ENCODE data around the gene CAPN14.

The CAPN14 gene, protein sequence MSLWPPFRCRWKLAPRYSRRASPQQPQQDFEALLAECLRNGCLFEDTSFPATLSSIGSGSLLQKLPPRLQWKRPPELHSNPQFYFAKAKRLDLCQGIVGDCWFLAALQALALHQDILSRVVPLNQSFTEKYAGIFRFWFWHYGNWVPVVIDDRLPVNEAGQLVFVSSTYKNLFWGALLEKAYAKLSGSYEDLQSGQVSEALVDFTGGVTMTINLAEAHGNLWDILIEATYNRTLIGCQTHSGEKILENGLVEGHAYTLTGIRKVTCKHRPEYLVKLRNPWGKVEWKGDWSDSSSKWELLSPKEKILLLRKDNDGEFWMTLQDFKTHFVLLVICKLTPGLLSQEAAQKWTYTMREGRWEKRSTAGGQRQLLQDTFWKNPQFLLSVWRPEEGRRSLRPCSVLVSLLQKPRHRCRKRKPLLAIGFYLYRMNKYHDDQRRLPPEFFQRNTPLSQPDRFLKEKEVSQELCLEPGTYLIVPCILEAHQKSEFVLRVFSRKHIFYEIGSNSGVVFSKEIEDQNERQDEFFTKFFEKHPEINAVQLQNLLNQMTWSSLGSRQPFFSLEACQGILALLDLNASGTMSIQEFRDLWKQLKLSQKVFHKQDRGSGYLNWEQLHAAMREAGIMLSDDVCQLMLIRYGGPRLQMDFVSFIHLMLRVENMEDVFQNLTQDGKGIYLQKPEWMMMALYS

DNA sequence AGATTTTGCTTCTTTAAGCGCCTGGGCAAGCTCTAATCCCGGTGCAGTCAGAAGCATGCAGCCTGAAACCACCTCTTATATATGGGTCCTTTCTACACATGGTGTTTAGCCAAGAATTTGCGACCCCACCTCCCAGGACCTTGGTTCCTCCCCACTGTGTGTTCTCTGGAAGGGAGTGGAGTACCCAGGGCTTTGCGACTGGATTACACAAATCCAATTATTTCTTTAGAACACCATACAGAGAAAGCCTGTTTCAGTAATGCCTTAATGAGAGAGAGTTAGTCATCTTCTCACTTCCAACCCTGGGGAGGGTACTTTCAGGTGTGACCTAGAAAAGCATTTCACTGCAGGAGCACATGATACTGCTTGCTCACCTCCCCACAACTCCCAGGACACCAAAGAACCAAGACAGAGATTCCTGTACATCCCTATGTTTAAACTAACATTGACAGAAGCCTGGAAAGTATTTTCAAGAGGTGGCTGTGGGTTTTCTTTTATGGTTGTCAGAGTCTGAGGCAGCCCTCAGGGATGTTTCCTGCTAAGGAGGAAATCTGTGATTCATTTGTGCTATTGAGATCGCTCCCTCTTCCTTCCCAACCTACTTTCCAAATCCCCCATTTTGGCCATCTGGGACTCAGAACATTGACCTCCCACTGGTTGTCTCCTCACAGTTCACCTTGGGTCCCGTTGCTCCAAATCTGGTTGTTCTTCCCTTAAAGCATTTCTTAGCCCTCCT is at the start of gene CAPN14:
Gene CAPN14 (minus strand): TSS at position 51 of the 736 bp plus-strand sequence. CDS start 12,068 bp downstream, outside the sequence.
- H3K36me3 ChIP-seq (ENCODE audit: control insufficient read depth in 1 of 2, insufficient read depth in 2 of 2, low read length in 2 of 2), result no peaks in the 10 kb centered on the region
- no peaks in the 10 kb centered on the region for H3K9me3 ChIP-seq (ENCODE audit: control insufficient read depth in 1 of 2, low read length in 2 of 2)
- no peaks in the 10 kb centered on the region for H3K27me3 ChIP-seq (ENCODE audit: low read depth, low read length)
- no peak within 1 kb of the TSS for H3K4me3 ChIP-seq (ENCODE audit: low read depth in 1 of 2, low read length in 2 of 2)
- no peak within 1 kb of the TSS for H3K27ac ChIP-seq (ENCODE audit: low read length)
- H3K4me1 ChIP-seq (ENCODE audit: control insufficient read depth in 1 of 2, insufficient read depth in 2 of 2, low read length in 2 of 2), result no peaks in the 10 kb centered on the region

DNA sequence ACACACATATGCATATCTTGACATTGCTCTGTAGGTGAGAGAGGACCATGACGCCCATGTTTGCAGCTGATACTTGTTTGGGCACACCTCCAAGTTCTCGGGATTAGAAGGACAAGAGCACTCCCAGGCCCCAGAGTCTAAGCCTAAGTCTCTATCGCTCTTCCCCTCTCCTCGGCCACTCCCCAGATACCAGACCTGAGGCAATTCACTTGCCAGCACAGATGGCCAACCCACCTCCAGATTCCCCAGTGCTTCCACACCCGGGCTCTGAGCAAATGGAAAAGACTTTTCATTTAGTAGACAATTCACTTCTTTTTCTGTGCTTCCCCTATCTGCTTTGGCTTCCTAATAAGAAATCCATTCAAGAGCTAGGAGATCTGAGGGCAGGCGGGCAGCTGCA is 49.5 kb upstream of the CAPN14 start:
- H3K27ac ChIP-seq (ENCODE audit: low read length), result no peak overlapping the region
- no peaks in the 10 kb centered on the region for H3K27me3 ChIP-seq (ENCODE audit: low read depth, low read length)
- H3K9me3 ChIP-seq (ENCODE audit: control insufficient read depth in 1 of 2, low read length in 2 of 2), result no peaks in the 10 kb centered on the region
- H3K36me3 ChIP-seq (ENCODE audit: control insufficient read depth in 1 of 2, insufficient read depth in 2 of 2, low read length in 2 of 2), result peaks cover 0 to 21% of the 10 kb centered on the region in 2 donors
- no peaks in the 10 kb centered on the region for H3K4me1 ChIP-seq (ENCODE audit: control insufficient read depth in 1 of 2, insufficient read depth in 2 of 2, low read length in 2 of 2)
- H3K4me3 ChIP-seq (ENCODE audit: low read depth in 1 of 2, low read length in 2 of 2), result no peak overlapping the region

DNA sequence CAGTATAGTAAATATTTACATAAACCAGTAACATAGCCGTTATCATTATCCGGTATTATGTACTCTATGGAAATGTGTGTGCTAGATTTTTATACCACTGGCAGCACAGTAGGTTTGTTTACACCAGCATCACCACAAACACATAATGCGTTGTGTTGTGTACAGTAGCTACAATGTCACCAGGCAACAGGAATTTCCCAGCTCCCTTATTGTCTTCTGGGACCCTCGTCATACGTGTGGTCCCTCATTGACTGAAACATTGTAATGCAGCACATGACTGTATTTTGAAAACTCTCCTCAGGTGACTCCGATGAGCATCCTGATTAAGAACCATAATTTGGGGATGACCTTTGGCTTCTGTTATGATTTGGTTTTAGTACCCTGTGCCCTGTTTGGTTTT is 47.9 kb upstream of the CAPN14 start:
- H3K36me3 ChIP-seq (ENCODE audit: control insufficient read depth in 1 of 2, insufficient read depth in 2 of 2, low read length in 2 of 2), result peaks cover 0 to 24% of the 10 kb centered on the region in 2 donors
- H3K27me3 ChIP-seq (ENCODE audit: low read depth, low read length), result no peaks in the 10 kb centered on the region

DNA sequence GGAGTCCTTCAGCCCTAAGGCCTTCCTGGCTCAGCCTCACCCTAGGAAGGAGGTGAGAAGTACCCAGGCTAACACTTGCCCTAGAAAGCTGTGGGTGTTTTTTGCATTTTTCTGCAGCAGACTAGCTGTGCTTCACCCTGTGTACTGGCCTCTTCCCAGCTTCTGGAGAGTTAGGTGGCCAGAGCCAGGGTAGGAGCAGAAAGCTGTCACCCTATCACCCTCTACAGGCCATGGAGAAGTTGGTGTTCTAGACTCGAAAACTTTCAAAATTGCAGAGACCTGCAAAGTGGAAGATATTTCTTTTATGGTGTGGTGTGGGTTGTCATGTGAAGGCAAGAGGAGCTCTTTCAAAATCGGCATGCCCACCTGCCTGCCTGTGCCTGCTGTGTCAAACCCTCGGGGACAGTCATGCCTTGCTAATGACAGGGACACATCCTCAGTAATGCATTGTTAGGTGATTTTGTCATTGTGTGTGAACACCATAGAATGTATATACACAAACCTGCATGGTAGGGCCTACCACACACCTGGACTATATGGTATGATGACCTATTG is 46.4 kb upstream of the CAPN14 start:
- H3K36me3 ChIP-seq (ENCODE audit: control insufficient read depth in 1 of 2, insufficient read depth in 2 of 2, low read length in 2 of 2), result peaks cover 0 to 24% of the 10 kb centered on the region in 2 donors
- H3K27me3 ChIP-seq (ENCODE audit: low read depth, low read length), result no peaks in the 10 kb centered on the region
- no peaks in the 10 kb centered on the region for H3K9me3 ChIP-seq (ENCODE audit: control insufficient read depth in 1 of 2, low read length in 2 of 2)
- no peaks in the 10 kb centered on the region for H3K4me1 ChIP-seq (ENCODE audit: control insufficient read depth in 1 of 2, insufficient read depth in 2 of 2, low read length in 2 of 2)
- H3K27ac ChIP-seq (ENCODE audit: low read length), result no peak overlapping the region
- no peak overlapping the region for H3K4me3 ChIP-seq (ENCODE audit: low read depth in 1 of 2, low read length in 2 of 2)

More for the DNA sequence above, 47.9 kb upstream of the CAPN14 start:
- no peaks in the 10 kb centered on the region for H3K4me1 ChIP-seq (ENCODE audit: control insufficient read depth in 1 of 2, insufficient read depth in 2 of 2, low read length in 2 of 2)
- no peaks in the 10 kb centered on the region for H3K9me3 ChIP-seq (ENCODE audit: control insufficient read depth in 1 of 2, low read length in 2 of 2)
- H3K27ac ChIP-seq (ENCODE audit: low read length), result no peak overlapping the region
- H3K4me3 ChIP-seq (ENCODE audit: low read depth in 1 of 2, low read length in 2 of 2), result no peak overlapping the region

DNA sequence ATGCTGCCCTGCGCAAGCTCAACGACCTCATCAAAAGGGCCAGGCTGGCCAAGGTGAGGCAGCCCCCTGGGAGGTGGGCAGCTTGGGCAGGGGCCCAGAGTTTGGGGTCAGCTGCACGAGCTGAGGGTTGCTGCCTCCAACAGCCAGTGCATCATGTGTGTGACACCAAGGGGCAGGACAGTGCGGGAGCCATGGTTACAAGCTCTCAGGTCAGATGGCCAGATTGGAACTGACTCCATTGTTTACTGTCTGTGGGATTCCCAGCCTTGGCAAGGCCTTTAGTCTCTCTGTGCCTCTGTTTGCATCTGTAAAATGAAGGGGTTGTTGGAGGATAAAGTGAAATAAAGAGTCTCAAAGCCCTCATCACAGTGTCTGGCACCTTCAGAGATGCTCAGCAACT is 43.6 kb upstream of the CAPN14 start:
- Histone ChIP-seq H3K9me3 (ENCODE audit: control insufficient read depth in 1 of 2, low read length in 2 of 2) (no peaks in the 10 kb centered on the region), H3K4me1 (ENCODE audit: control insufficient read depth in 1 of 2, insufficient read depth in 2 of 2, low read length in 2 of 2) (no peaks in the 10 kb centered on the region), H3K36me3 (ENCODE audit: control insufficient read depth in 1 of 2, insufficient read depth in 2 of 2, low read length in 2 of 2) (peaks cover 0 to 15% of the 10 kb centered on the region in 2 donors), H3K27me3 (ENCODE audit: low read depth, low read length) (no peaks in the 10 kb centered on the region), H3K4me3 (ENCODE audit: low read depth in 1 of 2, low read length in 2 of 2) (no peak overlapping the region), H3K27ac (ENCODE audit: low read length) (no peak overlapping the region)

DNA sequence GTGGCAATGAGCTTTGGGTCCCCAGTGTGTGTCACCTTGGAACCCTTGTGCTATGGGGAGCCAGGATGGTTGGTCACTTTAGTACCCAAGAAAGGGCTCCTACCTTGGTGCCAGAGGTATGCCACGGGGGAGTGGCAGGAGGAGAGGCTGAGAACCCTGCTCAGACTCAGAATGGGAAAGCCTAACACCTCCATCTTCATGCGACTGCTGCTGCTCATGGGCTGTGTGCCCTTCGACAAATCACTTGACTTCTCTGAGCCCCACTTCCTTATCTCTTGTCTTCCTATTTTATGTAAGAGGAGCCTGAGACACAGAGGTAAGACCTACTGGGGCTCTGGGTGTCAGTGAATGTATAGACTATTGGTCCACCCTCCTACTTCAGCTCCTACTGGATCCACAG is 41.8 kb upstream of the CAPN14 start:
- Histone ChIP-seq H3K9me3 (ENCODE audit: control insufficient read depth in 1 of 2, low read length in 2 of 2) (no peaks in the 10 kb centered on the region), H3K4me3 (ENCODE audit: low read depth in 1 of 2, low read length in 2 of 2) (no peak overlapping the region), H3K36me3 (ENCODE audit: control insufficient read depth in 1 of 2, insufficient read depth in 2 of 2, low read length in 2 of 2) (peaks cover 0 to 13% of the 10 kb centered on the region in 2 donors), H3K27me3 (ENCODE audit: low read depth, low read length) (no peaks in the 10 kb centered on the region), H3K4me1 (ENCODE audit: control insufficient read depth in 1 of 2, insufficient read depth in 2 of 2, low read length in 2 of 2) (no peaks in the 10 kb centered on the region), H3K27ac (ENCODE audit: low read length) (no peak overlapping the region)

DNA sequence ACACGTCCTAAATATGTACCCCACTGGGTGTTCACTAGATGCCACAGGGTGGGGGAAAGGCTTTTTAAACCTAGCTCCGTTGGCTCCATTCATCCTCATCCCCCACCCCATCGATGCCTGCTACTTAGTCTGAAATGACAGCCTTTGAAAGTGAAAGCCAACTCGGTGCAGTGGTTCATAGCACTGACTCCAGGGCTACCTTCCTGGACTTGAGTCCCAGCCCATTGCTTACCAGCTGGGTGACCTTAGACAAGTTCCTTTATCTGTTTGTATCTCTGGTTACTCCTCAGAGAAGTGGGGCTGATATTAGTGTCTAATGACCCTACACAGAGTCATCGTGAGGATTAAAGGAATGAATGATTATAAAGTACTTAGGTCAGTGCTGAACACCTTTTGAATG is 41.0 kb upstream of the CAPN14 start:
- no peak overlapping the region for H3K27ac ChIP-seq (ENCODE audit: low read length)
- no peaks in the 10 kb centered on the region for H3K4me1 ChIP-seq (ENCODE audit: control insufficient read depth in 1 of 2, insufficient read depth in 2 of 2, low read length in 2 of 2)
- no peaks in the 10 kb centered on the region for H3K27me3 ChIP-seq (ENCODE audit: low read depth, low read length)
- no peak overlapping the region for H3K4me3 ChIP-seq (ENCODE audit: low read depth in 1 of 2, low read length in 2 of 2)
- no peaks in the 10 kb centered on the region for H3K9me3 ChIP-seq (ENCODE audit: control insufficient read depth in 1 of 2, low read length in 2 of 2)
- H3K36me3 ChIP-seq (ENCODE audit: control insufficient read depth in 1 of 2, insufficient read depth in 2 of 2, low read length in 2 of 2), result peaks cover 0 to 13% of the 10 kb centered on the region in 2 donors

DNA sequence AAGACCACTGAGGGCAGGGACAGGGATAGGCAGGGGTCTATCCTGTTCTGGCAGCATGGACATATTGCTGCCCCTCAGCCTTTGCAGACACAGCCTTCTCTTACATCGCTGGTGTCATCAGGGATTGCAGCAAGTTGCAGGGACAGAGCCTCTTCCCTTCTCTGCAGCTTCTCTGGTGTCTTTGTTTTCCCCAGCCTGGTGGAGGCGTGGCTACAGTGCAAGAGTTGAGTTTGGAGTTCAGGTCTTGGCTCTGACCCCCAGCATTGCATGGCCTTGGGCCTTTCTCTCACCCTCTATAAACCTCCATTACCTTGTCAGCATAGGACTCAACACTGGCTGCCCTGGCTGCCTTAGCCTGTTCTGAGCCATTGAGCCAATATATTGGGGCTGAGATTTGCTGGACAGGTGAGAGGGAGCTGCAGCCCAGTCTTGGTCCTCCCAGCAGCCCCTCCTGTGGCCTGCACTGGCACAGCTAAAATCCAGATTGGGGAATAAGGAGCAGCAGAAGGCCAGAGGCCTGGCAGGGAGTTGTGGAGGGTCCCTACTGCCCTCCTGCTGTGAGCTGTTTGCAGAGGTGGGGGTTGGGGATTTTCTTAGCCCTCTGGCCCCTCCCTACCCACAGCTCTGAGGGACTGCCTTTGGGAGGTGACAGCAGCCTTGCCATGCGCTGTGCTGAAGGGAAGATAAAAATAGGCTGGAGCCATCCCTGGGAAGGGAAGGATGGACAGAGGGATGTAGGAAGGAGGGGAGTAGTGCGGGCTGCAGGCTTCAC is 39.5 kb upstream of the CAPN14 start:
- Histone ChIP-seq H3K27ac (ENCODE audit: low read length) (no peak overlapping the region), H3K4me1 (ENCODE audit: control insufficient read depth in 1 of 2, insufficient read depth in 2 of 2, low read length in 2 of 2) (no peaks in the 10 kb centered on the region), H3K9me3 (ENCODE audit: control insufficient read depth in 1 of 2, low read length in 2 of 2) (no peaks in the 10 kb centered on the region), H3K36me3 (ENCODE audit: control insufficient read depth in 1 of 2, insufficient read depth in 2 of 2, low read length in 2 of 2) (peaks cover 0 to 9% of the 10 kb centered on the region in 2 donors), H3K27me3 (ENCODE audit: low read depth, low read length) (no peaks in the 10 kb centered on the region), H3K4me3 (ENCODE audit: low read depth in 1 of 2, low read length in 2 of 2) (no peak overlapping the region)

DNA sequence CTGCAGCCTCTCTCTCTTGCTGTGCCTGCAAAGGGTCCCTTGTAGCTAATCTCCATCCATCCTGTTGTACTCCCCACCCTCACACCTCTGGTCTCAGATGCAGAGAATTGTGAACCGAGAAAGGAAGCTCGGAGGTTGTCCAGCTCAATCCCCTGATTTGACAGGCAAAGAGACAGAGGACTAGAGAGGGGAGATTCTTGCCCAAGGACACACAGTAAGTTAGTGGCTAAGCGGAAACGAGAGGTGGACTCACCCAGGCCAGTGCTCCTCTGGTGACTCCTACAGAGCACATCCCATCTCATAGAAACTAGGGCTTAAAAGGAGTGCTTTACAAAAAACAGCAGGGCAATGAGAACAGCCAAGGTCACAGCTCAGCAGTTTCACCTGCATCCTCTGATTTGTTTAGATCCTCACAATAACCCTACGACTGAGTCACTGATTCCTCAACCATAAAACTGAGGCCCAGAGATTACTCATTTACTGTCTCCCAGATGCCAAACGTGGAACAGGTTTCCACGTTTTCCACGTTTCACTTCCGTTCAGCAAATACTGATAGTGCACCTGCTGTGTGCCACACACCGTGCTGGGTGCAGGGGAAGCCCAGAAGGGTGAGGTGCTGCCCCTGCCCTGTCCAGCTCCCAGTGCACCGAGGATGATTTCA is 38.7 kb upstream of the CAPN14 start:
- no peak overlapping the region for H3K4me3 ChIP-seq (ENCODE audit: low read depth in 1 of 2, low read length in 2 of 2)
- no peaks in the 10 kb centered on the region for H3K4me1 ChIP-seq (ENCODE audit: control insufficient read depth in 1 of 2, insufficient read depth in 2 of 2, low read length in 2 of 2)
- H3K27ac ChIP-seq (ENCODE audit: low read length), result no peak overlapping the region

More for the DNA sequence above, 38.7 kb upstream of the CAPN14 start:
- peaks cover 0 to 5% of the 10 kb centered on the region in 2 donors for H3K36me3 ChIP-seq (ENCODE audit: control insufficient read depth in 1 of 2, insufficient read depth in 2 of 2, low read length in 2 of 2)
- H3K9me3 ChIP-seq (ENCODE audit: control insufficient read depth in 1 of 2, low read length in 2 of 2), result no peaks in the 10 kb centered on the region
- no peaks in the 10 kb centered on the region for H3K27me3 ChIP-seq (ENCODE audit: low read depth, low read length)
